ENCODE data around the gene ZNF18.
A peak's percentile ranks its signal among the peaks of the same experiment; 100 is the strongest.

ZNF18 gene

DNA sequence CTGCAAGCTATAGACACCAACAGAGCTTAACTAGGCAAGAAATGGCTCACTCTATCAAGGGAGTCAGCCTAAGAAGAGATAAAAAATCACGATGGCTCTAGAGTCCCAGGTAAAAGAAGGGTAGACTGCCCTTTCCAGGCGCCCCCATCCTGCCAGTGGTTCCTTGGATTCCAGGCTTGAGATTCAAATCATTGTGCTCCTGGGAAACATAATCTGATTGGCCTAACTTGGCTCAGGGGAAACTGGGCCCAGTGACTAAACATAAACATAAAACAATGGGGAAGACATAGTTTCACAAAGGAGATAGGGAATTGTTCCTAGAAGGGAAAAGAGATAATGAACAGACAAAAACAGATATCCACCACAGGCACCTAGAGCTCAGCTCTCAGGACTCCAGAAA lies 56.4 kb downstream of the ZNF18 start:
- Histone ChIP-seq H3K4me3 (ENCODE audit: low read length) (no peak overlapping the region), H4K20me1 (ENCODE audit: insufficient read depth, low read length) (no peaks in the 10 kb centered on the region), H3K36me3 (replicated peaks; ENCODE audit: low read depth, low read length) (no peaks in the 10 kb centered on the region), H3K4me1 (ENCODE audit: low read length) (no peaks in the 10 kb centered on the region), H3K9me3 (ENCODE audit: insufficient read depth, low read length) (no peaks in the 10 kb centered on the region), H3K27ac (ENCODE audit: low read length) (no peak overlapping the region), H3K4me2 (ENCODE audit: low read length) (no peak overlapping the region), H3K9ac (ENCODE audit: low read length) (no peak overlapping the region), H2AFZ (ENCODE audit: low read depth, low read length) (no peak overlapping the region), H3K79me2 (ENCODE audit: low read length) (no peaks in the 10 kb centered on the region), H3K27me3 (ENCODE audit: low read depth, low read length) (peaks cover 5% of the 10 kb centered on the region; the same call in 1 of the 2 replicates)
- TF ChIP-seq, protein P1, sequence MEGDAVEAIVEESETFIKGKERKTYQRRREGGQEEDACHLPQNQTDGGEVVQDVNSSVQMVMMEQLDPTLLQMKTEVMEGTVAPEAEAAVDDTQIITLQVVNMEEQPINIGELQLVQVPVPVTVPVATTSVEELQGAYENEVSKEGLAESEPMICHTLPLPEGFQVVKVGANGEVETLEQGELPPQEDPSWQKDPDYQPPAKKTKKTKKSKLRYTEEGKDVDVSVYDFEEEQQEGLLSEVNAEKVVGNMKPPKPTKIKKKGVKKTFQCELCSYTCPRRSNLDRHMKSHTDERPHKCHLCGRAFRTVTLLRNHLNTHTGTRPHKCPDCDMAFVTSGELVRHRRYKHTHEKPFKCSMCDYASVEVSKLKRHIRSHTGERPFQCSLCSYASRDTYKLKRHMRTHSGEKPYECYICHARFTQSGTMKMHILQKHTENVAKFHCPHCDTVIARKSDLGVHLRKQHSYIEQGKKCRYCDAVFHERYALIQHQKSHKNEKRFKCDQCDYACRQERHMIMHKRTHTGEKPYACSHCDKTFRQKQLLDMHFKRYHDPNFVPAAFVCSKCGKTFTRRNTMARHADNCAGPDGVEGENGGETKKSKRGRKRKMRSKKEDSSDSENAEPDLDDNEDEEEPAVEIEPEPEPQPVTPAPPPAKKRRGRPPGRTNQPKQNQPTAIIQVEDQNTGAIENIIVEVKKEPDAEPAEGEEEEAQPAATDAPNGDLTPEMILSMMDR (IDR thresholded peaks at IDR 0.05; ENCODE audit: low read depth, low read length), result no peak
- TF ChIP-seq EZH2phosphoT487 (IDR thresholded peaks at IDR 0.05; ENCODE audit: low read depth), result no peak

DNA sequence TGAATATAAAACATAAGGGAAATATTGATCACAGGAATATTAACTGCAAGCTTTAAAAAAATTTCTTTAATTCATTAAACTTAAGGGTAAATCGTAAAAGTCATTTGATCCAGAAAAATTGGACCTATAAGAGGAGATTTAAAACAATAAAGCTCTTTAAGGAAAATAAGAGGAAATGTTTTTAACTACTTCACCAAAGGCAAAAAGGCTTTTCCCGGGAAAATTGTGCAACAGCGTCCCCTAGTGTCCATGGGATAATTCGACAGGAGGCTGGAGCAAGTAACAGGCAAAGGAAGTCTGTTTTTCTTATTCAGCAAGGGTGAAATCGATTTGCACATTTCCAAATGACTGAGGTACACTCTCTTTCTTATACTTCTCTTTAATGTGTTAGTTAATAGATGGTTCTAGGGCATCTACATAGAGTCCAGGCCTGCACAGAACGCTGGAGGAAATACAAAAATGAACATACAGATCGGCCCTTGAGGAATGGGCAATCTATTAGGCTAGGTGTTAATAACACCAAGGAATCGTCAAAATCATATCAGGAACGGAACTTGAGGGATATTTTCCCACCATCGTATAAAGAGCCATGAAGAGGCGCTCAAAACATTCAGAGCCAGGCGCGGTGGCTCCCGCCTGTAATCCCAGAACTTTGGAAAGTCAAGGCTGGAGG lies 61.4 kb downstream of the ZNF18 start:
- Histone ChIP-seq H3K27me3 (ENCODE audit: low read depth, low read length) (peaks cover 5% of the 10 kb centered on the region; the same call in 1 of the 2 replicates), H3K27ac (ENCODE audit: low read length) (no peak overlapping the region), H3K4me1 (ENCODE audit: low read length) (no peaks in the 10 kb centered on the region), H3K36me3 (replicated peaks; ENCODE audit: low read depth, low read length) (no peaks in the 10 kb centered on the region), H4K20me1 (ENCODE audit: insufficient read depth, low read length) (no peaks in the 10 kb centered on the region), H3K9ac (ENCODE audit: low read length) (no peak overlapping the region), H3K4me2 (ENCODE audit: low read length) (no peak overlapping the region), H2AFZ (ENCODE audit: low read depth, low read length) (no peak overlapping the region), H3K4me3 (ENCODE audit: low read length) (no peak overlapping the region), H3K79me2 (ENCODE audit: low read length) (no peaks in the 10 kb centered on the region), H3K9me3 (ENCODE audit: insufficient read depth, low read length) (no peaks in the 10 kb centered on the region)
- TF ChIP-seq EZH2phosphoT487 (IDR thresholded peaks at IDR 0.05; ENCODE audit: low read depth), result no peak
- TF ChIP-seq, protein P1 (IDR thresholded peaks at IDR 0.05; ENCODE audit: low read depth, low read length), result peak; percentile 84

DNA sequence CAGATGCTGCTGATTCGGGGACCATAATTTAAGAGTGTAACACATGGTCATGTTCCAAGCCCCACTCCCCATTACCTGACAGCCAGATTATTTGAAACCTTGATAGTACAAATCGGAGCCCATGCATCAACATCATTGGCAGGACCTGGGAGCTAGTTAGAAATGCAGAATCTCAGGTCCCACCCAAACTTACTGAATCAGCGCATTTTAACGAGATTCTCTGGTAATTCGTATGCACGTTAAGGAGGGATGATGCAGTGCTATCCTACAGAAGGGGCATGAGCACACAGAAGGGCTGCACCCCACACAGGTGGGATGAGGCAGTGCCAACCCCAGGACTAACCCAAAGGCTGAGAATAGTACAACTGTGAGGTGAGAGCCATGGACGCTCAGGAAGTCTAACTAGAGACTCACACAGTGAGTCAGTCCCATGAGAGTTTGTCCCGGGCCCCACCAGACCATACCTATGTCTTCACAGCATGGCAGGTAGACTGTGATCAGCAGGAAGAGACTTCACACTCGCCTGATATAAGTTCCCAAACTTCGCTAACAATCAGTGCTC lies 64.9 kb downstream of the ZNF18 start:
- H3K27ac ChIP-seq (ENCODE audit: low read length), result no peak overlapping the region
- no peak overlapping the region for H2AFZ ChIP-seq (ENCODE audit: low read depth, low read length)
- TF ChIP-seq, protein P1 (IDR thresholded peaks at IDR 0.05; ENCODE audit: low read depth, low read length), result no peak
- TF ChIP-seq EZH2phosphoT487 (IDR thresholded peaks at IDR 0.05; ENCODE audit: low read depth), result no peak

DNA sequence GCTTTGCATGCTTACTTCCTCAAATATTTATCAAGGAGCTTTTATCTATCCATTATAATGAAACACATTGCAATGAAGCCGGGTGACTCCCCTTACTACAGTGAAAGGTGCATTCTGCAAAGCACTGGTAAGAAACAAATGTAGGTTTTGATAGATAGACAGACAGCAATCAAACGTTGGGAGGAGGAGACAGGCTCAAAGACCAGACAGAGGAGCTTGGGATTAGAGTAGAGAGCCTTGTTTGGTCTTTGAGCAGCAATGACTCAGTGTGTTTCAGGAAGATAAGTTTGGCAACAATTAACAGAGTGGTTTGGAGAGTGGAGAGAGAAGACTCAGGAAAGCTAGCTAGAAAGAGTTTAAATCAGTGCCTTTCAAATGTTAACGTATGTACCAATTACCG lies 68.8 kb downstream of the ZNF18 start:
- Histone ChIP-seq H4K20me1 (ENCODE audit: insufficient read depth, low read length) (no peaks in the 10 kb centered on the region), H3K9ac (ENCODE audit: low read length) (no peak overlapping the region), H3K4me3 (ENCODE audit: low read length) (no peak overlapping the region), H3K27ac (ENCODE audit: low read length) (no peak overlapping the region), H3K4me2 (ENCODE audit: low read length) (no peak overlapping the region), H3K79me2 (ENCODE audit: low read length) (no peaks in the 10 kb centered on the region), H3K27me3 (ENCODE audit: low read depth, low read length) (no peaks in the 10 kb centered on the region), H3K9me3 (ENCODE audit: insufficient read depth, low read length) (no peaks in the 10 kb centered on the region), H2AFZ (ENCODE audit: low read depth, low read length) (no peak overlapping the region), H3K36me3 (replicated peaks; ENCODE audit: low read depth, low read length) (no peaks in the 10 kb centered on the region), H3K4me1 (ENCODE audit: low read length) (no peaks in the 10 kb centered on the region)
- TF ChIP-seq, protein P1 (IDR thresholded peaks at IDR 0.05; ENCODE audit: low read depth, low read length), result no peak
- no peak for TF ChIP-seq EZH2phosphoT487 (IDR thresholded peaks at IDR 0.05; ENCODE audit: low read depth)

More for the DNA sequence above, 64.9 kb downstream of the ZNF18 start:
- H3K79me2 ChIP-seq (ENCODE audit: low read length), result no peaks in the 10 kb centered on the region
- no peaks in the 10 kb centered on the region for H3K27me3 ChIP-seq (ENCODE audit: low read depth, low read length)
- no peaks in the 10 kb centered on the region for H4K20me1 ChIP-seq (ENCODE audit: insufficient read depth, low read length)
- no peak overlapping the region for H3K9ac ChIP-seq (ENCODE audit: low read length)
- H3K4me2 ChIP-seq (ENCODE audit: low read length), result no peak overlapping the region
- H3K4me3 ChIP-seq (ENCODE audit: low read length), result no peak overlapping the region
- H3K9me3 ChIP-seq (ENCODE audit: insufficient read depth, low read length), result no peaks in the 10 kb centered on the region
- H3K4me1 ChIP-seq (ENCODE audit: low read length), result no peaks in the 10 kb centered on the region
- no peaks in the 10 kb centered on the region for H3K36me3 ChIP-seq (replicated peaks; ENCODE audit: low read depth, low read length)

Data from OCI-LY3 (cell line).